ENCODE data around the gene CACNA1A.

CACNA1A gene

DNA sequence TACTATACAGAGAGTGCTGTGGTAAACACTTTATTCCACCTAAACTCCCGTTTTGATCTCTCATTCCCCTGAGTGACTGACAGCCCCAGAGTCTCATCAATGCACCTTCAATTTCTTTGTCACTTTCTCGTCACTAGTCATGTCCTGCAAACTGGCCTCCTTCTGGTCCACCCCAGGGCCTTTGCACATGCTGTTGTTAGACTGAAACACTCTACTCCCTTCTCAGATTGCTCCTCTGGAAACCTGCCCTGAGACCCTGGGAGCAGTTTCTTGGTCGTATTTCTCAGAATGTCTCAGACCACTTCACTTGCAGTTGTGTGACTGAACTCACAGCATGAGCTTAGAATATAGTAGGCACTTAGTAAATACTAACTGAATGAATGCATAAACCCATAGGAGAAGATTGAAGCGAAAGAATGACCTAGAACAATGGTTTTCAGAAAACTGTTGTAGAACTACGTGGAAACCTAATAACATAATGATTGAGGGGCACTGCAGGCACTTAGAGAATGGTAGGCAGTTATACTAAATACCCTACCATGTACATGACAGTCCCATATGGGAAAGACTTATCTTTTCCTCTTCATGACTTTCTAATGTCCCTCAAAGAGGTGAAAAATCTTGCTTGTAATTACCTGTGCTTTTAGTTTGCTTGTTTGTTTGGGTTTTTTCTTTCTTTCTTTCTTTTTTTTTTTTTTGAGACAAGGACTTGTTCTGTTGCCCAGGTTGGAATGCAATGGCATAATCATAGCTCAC lies 211.3 kb downstream of the CACNA1A start:
- Mint-ChIP-seq H3K27ac (no peak overlapping the region), H3K9me3 (no peaks in the 10 kb centered on the region)
- TF ChIP-seq, protein P1, sequence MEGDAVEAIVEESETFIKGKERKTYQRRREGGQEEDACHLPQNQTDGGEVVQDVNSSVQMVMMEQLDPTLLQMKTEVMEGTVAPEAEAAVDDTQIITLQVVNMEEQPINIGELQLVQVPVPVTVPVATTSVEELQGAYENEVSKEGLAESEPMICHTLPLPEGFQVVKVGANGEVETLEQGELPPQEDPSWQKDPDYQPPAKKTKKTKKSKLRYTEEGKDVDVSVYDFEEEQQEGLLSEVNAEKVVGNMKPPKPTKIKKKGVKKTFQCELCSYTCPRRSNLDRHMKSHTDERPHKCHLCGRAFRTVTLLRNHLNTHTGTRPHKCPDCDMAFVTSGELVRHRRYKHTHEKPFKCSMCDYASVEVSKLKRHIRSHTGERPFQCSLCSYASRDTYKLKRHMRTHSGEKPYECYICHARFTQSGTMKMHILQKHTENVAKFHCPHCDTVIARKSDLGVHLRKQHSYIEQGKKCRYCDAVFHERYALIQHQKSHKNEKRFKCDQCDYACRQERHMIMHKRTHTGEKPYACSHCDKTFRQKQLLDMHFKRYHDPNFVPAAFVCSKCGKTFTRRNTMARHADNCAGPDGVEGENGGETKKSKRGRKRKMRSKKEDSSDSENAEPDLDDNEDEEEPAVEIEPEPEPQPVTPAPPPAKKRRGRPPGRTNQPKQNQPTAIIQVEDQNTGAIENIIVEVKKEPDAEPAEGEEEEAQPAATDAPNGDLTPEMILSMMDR (IDR thresholded peaks at IDR 0.05; ENCODE audit: unreplicated experiment in 3 of 3) = no peak

DNA sequence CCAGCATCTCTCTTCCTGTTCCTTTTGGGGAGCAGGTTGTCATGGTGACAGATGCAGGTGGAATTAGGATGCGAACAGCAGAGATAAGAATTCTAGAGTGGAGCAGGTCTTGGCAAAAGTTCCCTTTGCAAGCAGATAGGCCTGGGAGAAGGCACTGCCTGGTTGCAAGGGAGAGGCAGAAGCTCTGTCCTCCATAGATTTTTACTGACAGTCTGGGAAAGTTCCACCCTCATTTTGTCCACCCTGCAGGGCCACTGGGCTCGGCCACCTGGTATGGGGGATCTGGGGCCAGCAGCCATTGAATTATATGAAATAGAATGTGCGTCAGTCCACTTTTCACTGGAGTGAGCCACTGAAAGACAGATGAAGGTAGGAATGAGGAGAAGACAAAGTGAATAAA lies 214.4 kb downstream of the CACNA1A start:
- H3K4me1 Mint-ChIP-seq = no peaks in the 10 kb centered on the region
- no peak overlapping the region for H3K27ac Mint-ChIP-seq
- no peaks in the 10 kb centered on the region for H3K9me3 Mint-ChIP-seq
- H3K4me3 Mint-ChIP-seq = no peak overlapping the region
- no peaks in the 10 kb centered on the region for H3K36me3 Mint-ChIP-seq (ENCODE audit: low read depth)
- TF ChIP-seq, protein P1 (IDR thresholded peaks at IDR 0.05; ENCODE audit: unreplicated experiment in 3 of 3) = no peak
- peaks cover 8% of the 10 kb centered on the region for H3K27me3 Mint-ChIP-seq (ENCODE audit: low read depth)

More for the DNA sequence above, 211.3 kb downstream of the CACNA1A start:
- Mint-ChIP-seq H3K4me3 (no peak overlapping the region), H3K27me3 (ENCODE audit: low read depth) (peaks cover 12% of the 10 kb centered on the region), H3K4me1 (no peaks in the 10 kb centered on the region), H3K36me3 (ENCODE audit: low read depth) (no peaks in the 10 kb centered on the region)

DNA sequence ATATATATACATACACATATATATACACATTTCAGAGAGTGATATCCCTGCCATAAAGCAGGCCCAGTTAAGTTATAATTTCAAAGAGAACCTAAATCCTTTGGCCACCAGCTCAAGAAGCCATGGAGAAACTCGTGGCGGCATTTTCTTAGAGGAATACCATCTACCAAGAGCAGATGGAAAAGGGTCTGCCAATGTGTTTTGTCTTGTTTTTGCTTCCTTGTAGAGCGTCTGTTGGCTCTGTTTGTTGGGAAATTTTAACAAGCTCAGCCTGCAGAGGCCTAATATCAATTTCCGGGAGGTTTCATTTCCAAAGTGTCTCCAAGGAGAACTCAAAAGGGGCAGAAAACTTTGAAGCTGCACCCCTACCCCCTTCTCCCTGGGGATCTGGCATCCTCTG lies 215.5 kb downstream of the CACNA1A start:
- no peak overlapping the region for H3K27ac Mint-ChIP-seq
- H3K27me3 Mint-ChIP-seq (ENCODE audit: low read depth) = peaks cover 8% of the 10 kb centered on the region
- no peaks in the 10 kb centered on the region for H3K4me1 Mint-ChIP-seq
- no peaks in the 10 kb centered on the region for H3K36me3 Mint-ChIP-seq (ENCODE audit: low read depth)
- TF ChIP-seq, protein P1 (IDR thresholded peaks at IDR 0.05; ENCODE audit: unreplicated experiment in 3 of 3) = no peak
- H3K4me3 Mint-ChIP-seq = no peak overlapping the region
- no peaks in the 10 kb centered on the region for H3K9me3 Mint-ChIP-seq

DNA sequence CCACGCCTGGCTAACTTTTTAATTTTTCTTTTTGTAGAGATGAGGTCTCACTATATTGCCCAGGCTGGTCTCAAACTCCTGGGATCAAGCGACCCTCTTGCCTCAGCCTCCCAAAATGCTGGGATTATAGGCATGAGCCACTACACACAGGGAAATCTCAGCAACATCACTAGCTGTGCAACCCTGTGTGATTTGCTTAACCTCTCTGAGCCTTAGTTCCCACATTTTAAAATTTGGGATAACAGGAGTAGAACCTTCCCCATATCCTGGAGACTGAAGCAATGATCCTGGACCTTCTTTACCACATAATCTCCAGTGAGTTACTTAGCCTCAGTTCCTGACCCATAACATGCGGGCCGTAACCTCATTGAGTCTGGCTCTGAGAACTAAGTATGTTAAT lies 217.0 kb downstream of the CACNA1A start:
- Mint-ChIP-seq H3K36me3 (ENCODE audit: low read depth) (no peaks in the 10 kb centered on the region), H3K4me1 (no peaks in the 10 kb centered on the region), H3K4me3 (no peak overlapping the region), H3K9me3 (no peaks in the 10 kb centered on the region), H3K27me3 (ENCODE audit: low read depth) (peaks cover 8% of the 10 kb centered on the region), H3K27ac (no peak overlapping the region)
- TF ChIP-seq, protein P1 (IDR thresholded peaks at IDR 0.05; ENCODE audit: unreplicated experiment in 3 of 3) = no peak

DNA sequence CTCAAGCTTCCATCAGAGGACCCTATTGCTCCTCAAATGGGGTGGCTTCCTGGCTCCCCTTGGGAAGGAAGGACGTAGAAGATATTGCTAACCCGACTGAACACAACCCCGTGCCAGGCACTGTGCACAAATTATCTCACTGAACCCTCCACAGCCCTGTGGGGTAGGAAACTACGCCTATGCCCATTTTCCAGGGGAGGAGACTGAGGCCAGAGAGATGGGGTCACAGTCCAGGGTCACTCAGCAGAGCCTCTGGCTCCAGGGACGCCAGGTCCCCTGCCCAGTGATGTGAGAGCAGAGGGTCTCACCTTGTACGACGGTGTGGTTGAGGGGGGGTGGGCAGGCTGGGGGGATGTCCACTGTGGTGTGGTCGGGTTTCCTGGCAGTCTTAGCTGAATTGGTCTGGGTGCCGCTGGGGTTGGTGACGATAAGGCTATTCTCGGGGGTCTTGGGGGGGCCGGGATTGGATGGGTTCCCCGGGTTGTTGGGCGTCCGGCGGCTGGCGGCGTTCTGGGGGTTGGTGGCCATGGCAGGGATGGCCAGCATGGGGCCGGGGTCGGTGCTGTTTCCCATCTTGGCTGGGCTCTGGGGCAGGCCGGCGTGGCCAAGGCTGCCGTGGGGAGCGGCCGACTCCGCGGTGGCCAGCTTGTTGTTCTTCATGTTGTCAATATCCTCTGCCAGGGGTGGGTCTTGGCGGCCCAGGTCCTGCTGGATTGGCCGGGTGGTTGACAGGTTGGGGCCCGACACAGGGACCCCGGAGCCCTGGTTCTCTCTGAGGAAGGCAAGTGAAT lies 219.9 kb downstream of the CACNA1A start:
- Mint-ChIP-seq H3K27ac (no peak overlapping the region), H3K4me3 (no peak overlapping the region), H3K27me3 (ENCODE audit: low read depth) (peaks cover 6% of the 10 kb centered on the region), H3K4me1 (no peaks in the 10 kb centered on the region), H3K9me3 (no peaks in the 10 kb centered on the region), H3K36me3 (ENCODE audit: low read depth) (no peaks in the 10 kb centered on the region)
- TF ChIP-seq, protein P1 (IDR thresholded peaks at IDR 0.05; ENCODE audit: unreplicated experiment in 3 of 3) = no peak
